Lung (tissue), 12 donors: ENCODE measurements around the gene MAB21L4. TPM values are rescaled to one million over a fixed set of nuclear protein-coding genes. Genes with fewer than 3 reads are reported as not detected.

Source experiments
- ATAC-seq: fragments of 200-7000 bp; cut with Tn5 transposase; one replicate; pipeline ENCODE4 v1.9.1; 2020; ENCODE audit warnings: moderate number of reproducible peaks; ENCODE audit not compliant: insufficient read depth, low FRiP score
- DNase-seq, 3 donors: peaks; one replicate each; pipeline ENCODE4 v3.0.0-alpha.2; 2013 to 2017
- H3K27ac ChIP-seq, 2 donors: one replicate each; pipeline ENCODE4 v1.5.1; 2013; ENCODE audit warnings: mild to moderate bottlenecking in 2 of 2, moderate library complexity in 2 of 2, control low read depth in 1 of 2, inconsistent platforms in 1 of 2, low read depth in 1 of 2, low read length in 1 of 2
- H3K27me3 ChIP-seq, 3 donors: one replicate each; pipeline ENCODE4 v1.5.1; 2013; ENCODE audit warnings: low read length in 2 of 3; ENCODE audit not compliant: control insufficient read depth in 3 of 3, insufficient read depth in 3 of 3
- H3K36me3 ChIP-seq, 4 donors: one replicate each; pipeline ENCODE4 v1.5.1; 2013; ENCODE audit warnings: low read length in 4 of 4, mild to moderate bottlenecking in 1 of 4, moderate library complexity in 1 of 4; ENCODE audit not compliant: control insufficient read depth in 4 of 4, insufficient read depth in 4 of 4
- H3K4me1 ChIP-seq, 5 donors: one replicate each; pipeline ENCODE4 v1.5.1; 2013; ENCODE audit warnings: low read length in 5 of 5, mild to moderate bottlenecking in 2 of 5, moderate library complexity in 1 of 5; ENCODE audit not compliant: control insufficient read depth in 5 of 5, insufficient read depth in 5 of 5
- H3K4me3 ChIP-seq: one replicate; pipeline ENCODE4 v1.5.1; 2013; ENCODE audit warnings: mild to moderate bottlenecking, control low read depth, moderate library complexity
- H3K9ac ChIP-seq, 2 donors: one replicate each; pipeline ENCODE4 v1.5.1; 2013; ENCODE audit warnings: low read length in 2 of 2, control low read depth in 1 of 2; ENCODE audit not compliant: insufficient read depth in 1 of 2
- H3K9me3 ChIP-seq, 4 donors: one replicate each; pipeline ENCODE4 v1.5.1; 2013; ENCODE audit warnings: low read length in 3 of 4, mild to moderate bottlenecking in 1 of 4, moderate library complexity in 1 of 4; ENCODE audit not compliant: control insufficient read depth in 4 of 4, insufficient read depth in 3 of 4
- CTCF ChIP-seq: IDR thresholded peaks from 2 replicates; pipeline ENCODE4 v1.5.1; 2012; ENCODE audit warnings: mild to moderate bottlenecking; ENCODE audit errors: control extremely low read depth, extremely low read depth
- WGBS, 2 donors: extraction: QIAGEN DNeasy Blood & Tissue Kit; methylation state at CpG; one replicate each; pipeline ENCODE4 v1.1.7; 2013; 5-methylcytosine and 5-hydroxymethylcytosine counted together
- polyA plus RNA-seq, 2 donors: library from polyadenylated mRNA; stranded (reverse); fragments of 200-250 nt; gene quantifications; one replicate each; pipeline ENCODE4 v1.2.1, GENCODE V29; 2013
- total RNA-seq, 2 donors: library from RNA; depleted of rRNA in 1 of 2; stranded (reverse); fragments of >200 nt in 1 of 2; gene quantifications; one replicate each; pipeline ENCODE4 v1.2.1, GENCODE V29; 2014 to 2021
- donor health status: control.
- donor health status: control.
- donor health status: Bipolar disorder and iron deficiency.
- donor health status: healthy.
- donor health status: DM: yes; HTN: yes; CAD: no.

The MAB21L4 gene
- total and polyA plus RNA-seq, 4 donors, result 2.9 to 21.1 (median 6.8) TPM

GRCh38 chr2:240918258-240919091 lies 22.5 kb upstream of the MAB21L4 start:
- TF ChIP-seq CTCF, result no peak
- peak overlapping the region in 1 of 2 donors; percentile 4 for H3K9ac ChIP-seq
- no peaks in the 10 kb centered on the region for H3K27me3 ChIP-seq
- no peaks in the 10 kb centered on the region for H3K36me3 ChIP-seq
- peak in 1 of 3 donors; percentile 13 for DNase-seq
- peaks cover 0 to 60% (median 18%) of the 10 kb centered on the region in 5 donors for H3K4me1 ChIP-seq
- no peak overlapping the region for H3K4me3 ChIP-seq
- H3K9me3 ChIP-seq, result no peaks in the 10 kb centered on the region
- no peak for ATAC-seq
- H3K27ac ChIP-seq, result no peak overlapping the region
- WGBS, 2 donors, result 91 to 93% methylated on average over 31 to 36 of the region's 36 CpGs

GRCh38 chr2:240917684-240918257 lies 21.8 kb upstream of the MAB21L4 start:
- Histone ChIP-seq H3K27ac (no peak overlapping the region), H3K4me3 (no peak overlapping the region), H3K9ac (no peak overlapping the region), H3K4me1 (peaks cover 0 to 61% (median 21%) of the 10 kb centered on the region in 5 donors), H3K36me3 (no peaks in the 10 kb centered on the region), H3K27me3 (no peaks in the 10 kb centered on the region), H3K9me3 (no peaks in the 10 kb centered on the region)
- ATAC-seq (no peak), DNase-seq (peak; percentile 73 to 80 (median 79))
- 90% methylated on average over 10 of the region's 10 CpGs for WGBS, 2 donors
- TF ChIP-seq CTCF, result no peak

GRCh38 chr2:240917009-240917683 lies 21.2 kb upstream of the MAB21L4 start:
- Histone ChIP-seq H3K4me3 (no peak overlapping the region), H3K9ac (no peak overlapping the region), H3K27me3 (no peaks in the 10 kb centered on the region), H3K4me1 (peaks cover 0 to 61% (median 21%) of the 10 kb centered on the region in 5 donors), H3K9me3 (no peaks in the 10 kb centered on the region), H3K27ac (no peak overlapping the region), H3K36me3 (no peaks in the 10 kb centered on the region)
- DNase-seq (no peak), ATAC-seq (no peak)
- no peak for TF ChIP-seq CTCF
- WGBS, 2 donors, result 90 to 94% methylated on average over 20 of the region's 20 CpGs
